ENCODE data around the gene OGFRL1.

OGFRL1 gene

GRCh38 chr6:71336901-71337300, 48.3 kb downstream of the OGFRL1 start:
- Histone ChIP-seq H3K36me3 (ENCODE audit: control insufficient read depth in 4 of 4, insufficient read depth in 4 of 4, low read length in 3 of 4) (no peaks in the 10 kb centered on the region), H3K27ac (ENCODE audit: insufficient read depth in 1 of 2, low read depth in 1 of 2, low read length in 2 of 2, poor library complexity in 1 of 2, severe bottlenecking in 2 of 2) (no peak overlapping the region), H3K4me3 (ENCODE audit: control insufficient read depth in 1 of 7, extremely low read depth in 1 of 7, insufficient read depth in 4 of 7, low read depth in 2 of 7, low read length in 6 of 7) (no peak overlapping the region), H3K27me3 (replicated peaks in 2 of 5; ENCODE audit: control insufficient read depth in 4 of 5, insufficient read depth in 5 of 5, low read length in 4 of 5) (no peaks in the 10 kb centered on the region), H3K4me1 (ENCODE audit: control extremely low read depth in 1 of 4, control insufficient read depth in 4 of 4, insufficient read depth in 4 of 4, low read length in 3 of 4) (peaks cover 0 to 11% (median 0%) of the 10 kb centered on the region in 4 experiments), H3K9me3 (ENCODE audit: control extremely low read depth in 1 of 5, control insufficient read depth in 4 of 5, insufficient read depth in 2 of 5, low read depth in 1 of 5, low read length in 4 of 5) (no peaks in the 10 kb centered on the region)
- ChIA-PET CTCF (interaction anchor here (2.5 kb wide), 1 partner anchor 14 kb away, joined by 6 read pairs; no protein-coding TSS in a partner anchor), POLR2A (no interaction called here)
- DNase-seq = no peak
- no CpG with 5 or more reads among the region's 2 CpGs for WGBS (ENCODE audit: insufficient coverage)

GRCh38 chr6:71338540-71339316, 50.1 kb downstream of the OGFRL1 start:
- POLR2A ChIA-PET = no interaction called here
- 92% methylated on average over 2 of the region's 4 CpGs for WGBS (ENCODE audit: insufficient coverage)

GRCh38 chr6:71342772-71343171, 54.2 kb downstream of the OGFRL1 start:
- H3K4me1 ChIP-seq (ENCODE audit: control extremely low read depth in 1 of 4, control insufficient read depth in 4 of 4, insufficient read depth in 4 of 4, low read length in 3 of 4) = peaks cover 0 to 6% (median 0%) of the 10 kb centered on the region in 4 experiments
- no peak for DNase-seq
- 100% methylated on average over 1 of the region's 2 CpGs for WGBS (ENCODE audit: insufficient coverage)
- ChIA-PET POLR2A (no interaction called here), CTCF (interaction anchor here (0.6 to 4.4 kb wide), 5 partner anchors 9 to 152 kb away, joined by 3 to 30 read pairs (median 6); no protein-coding TSS in a partner anchor)
- no peaks in the 10 kb centered on the region for H3K9me3 ChIP-seq (ENCODE audit: control extremely low read depth in 1 of 5, control insufficient read depth in 4 of 5, insufficient read depth in 2 of 5, low read depth in 1 of 5, low read length in 4 of 5)
- no peaks in the 10 kb centered on the region for H3K36me3 ChIP-seq (ENCODE audit: control insufficient read depth in 4 of 4, insufficient read depth in 4 of 4, low read length in 3 of 4)
- no peak overlapping the region for H3K27ac ChIP-seq (ENCODE audit: insufficient read depth in 1 of 2, low read depth in 1 of 2, low read length in 2 of 2, poor library complexity in 1 of 2, severe bottlenecking in 2 of 2)
- no peaks in the 10 kb centered on the region for H3K27me3 ChIP-seq (replicated peaks in 2 of 5; ENCODE audit: control insufficient read depth in 4 of 5, insufficient read depth in 5 of 5, low read length in 4 of 5)
- no peak overlapping the region for H3K4me3 ChIP-seq (ENCODE audit: control insufficient read depth in 1 of 7, extremely low read depth in 1 of 7, insufficient read depth in 4 of 7, low read depth in 2 of 7, low read length in 6 of 7)

More at GRCh38 chr6:71338540-71339316, 50.1 kb downstream of the OGFRL1 start:
- DNase-seq = no peak
- Histone ChIP-seq H3K27ac (ENCODE audit: insufficient read depth in 1 of 2, low read depth in 1 of 2, low read length in 2 of 2, poor library complexity in 1 of 2, severe bottlenecking in 2 of 2) (no peak overlapping the region), H3K36me3 (ENCODE audit: control insufficient read depth in 4 of 4, insufficient read depth in 4 of 4, low read length in 3 of 4) (no peaks in the 10 kb centered on the region), H3K9me3 (ENCODE audit: control extremely low read depth in 1 of 5, control insufficient read depth in 4 of 5, insufficient read depth in 2 of 5, low read depth in 1 of 5, low read length in 4 of 5) (no peaks in the 10 kb centered on the region), H3K27me3 (replicated peaks in 2 of 5; ENCODE audit: control insufficient read depth in 4 of 5, insufficient read depth in 5 of 5, low read length in 4 of 5) (no peaks in the 10 kb centered on the region), H3K4me3 (ENCODE audit: control insufficient read depth in 1 of 7, extremely low read depth in 1 of 7, insufficient read depth in 4 of 7, low read depth in 2 of 7, low read length in 6 of 7) (no peak overlapping the region), H3K4me1 (ENCODE audit: control extremely low read depth in 1 of 4, control insufficient read depth in 4 of 4, insufficient read depth in 4 of 4, low read length in 3 of 4) (peaks cover 0 to 11% (median 0%) of the 10 kb centered on the region in 4 experiments)
- CTCF ChIA-PET = no interaction called here

GRCh38 chr6:71345476-71346333, 57.1 kb downstream of the OGFRL1 start:
- no peak overlapping the region for H3K4me3 ChIP-seq (ENCODE audit: control insufficient read depth in 1 of 7, extremely low read depth in 1 of 7, insufficient read depth in 4 of 7, low read depth in 2 of 7, low read length in 6 of 7)
- H3K36me3 ChIP-seq (ENCODE audit: control insufficient read depth in 4 of 4, insufficient read depth in 4 of 4, low read length in 3 of 4) = no peaks in the 10 kb centered on the region
- no peaks in the 10 kb centered on the region for H3K27me3 ChIP-seq (replicated peaks in 2 of 5; ENCODE audit: control insufficient read depth in 4 of 5, insufficient read depth in 5 of 5, low read length in 4 of 5)
- ChIA-PET POLR2A (interaction anchor here (0.6 kb wide), 1 partner anchor 177 kb away, joined by 3 read pairs; no protein-coding TSS in a partner anchor), CTCF (interaction anchor here (0.8 to 4.4 kb wide), 2 partner anchors 16 to 154 kb away, joined by 3 to 30 read pairs; no protein-coding TSS in a partner anchor)
- DNase-seq = no peak
- H3K27ac ChIP-seq (ENCODE audit: insufficient read depth in 1 of 2, low read depth in 1 of 2, low read length in 2 of 2, poor library complexity in 1 of 2, severe bottlenecking in 2 of 2) = no peak overlapping the region
- WGBS (ENCODE audit: insufficient coverage) = 100% methylated on average over 2 of the region's 5 CpGs
- H3K4me1 ChIP-seq (ENCODE audit: control extremely low read depth in 1 of 4, control insufficient read depth in 4 of 4, insufficient read depth in 4 of 4, low read length in 3 of 4) = peaks cover 0 to 10% (median 0%) of the 10 kb centered on the region in 4 experiments
- H3K9me3 ChIP-seq (ENCODE audit: control extremely low read depth in 1 of 5, control insufficient read depth in 4 of 5, insufficient read depth in 2 of 5, low read depth in 1 of 5, low read length in 4 of 5) = no peaks in the 10 kb centered on the region

- no peaks in the 10 kb centered on the region for H3K27me3 ChIP-seq (replicated peaks in 2 of 5; ENCODE audit: control insufficient read depth in 4 of 5, insufficient read depth in 5 of 5, low read length in 4 of 5)
- no peak for DNase-seq
Observed at GRCh38 chr6:71346334-71346694, 57.7 kb downstream of the OGFRL1 start.

GRCh38 chr6:71347119-71347518, 58.5 kb downstream of the OGFRL1 start:
- POLR2A ChIA-PET = no interaction called here
- peaks cover 0 to 6% (median 0%) of the 10 kb centered on the region in 4 experiments for H3K4me1 ChIP-seq (ENCODE audit: control extremely low read depth in 1 of 4, control insufficient read depth in 4 of 4, insufficient read depth in 4 of 4, low read length in 3 of 4)

More at GRCh38 chr6:71346334-71346694, 57.7 kb downstream of the OGFRL1 start:
- H3K4me3 ChIP-seq (ENCODE audit: control insufficient read depth in 1 of 7, extremely low read depth in 1 of 7, insufficient read depth in 4 of 7, low read depth in 2 of 7, low read length in 6 of 7) = no peak overlapping the region
- H3K9me3 ChIP-seq (ENCODE audit: control extremely low read depth in 1 of 5, control insufficient read depth in 4 of 5, insufficient read depth in 2 of 5, low read depth in 1 of 5, low read length in 4 of 5) = no peaks in the 10 kb centered on the region
- CTCF ChIA-PET = interaction anchor here (4.4 kb wide), 1 partner anchor 154 kb away, joined by 30 read pairs; no protein-coding TSS in a partner anchor
- POLR2A ChIA-PET = no interaction called here
- H3K36me3 ChIP-seq (ENCODE audit: control insufficient read depth in 4 of 4, insufficient read depth in 4 of 4, low read length in 3 of 4) = no peaks in the 10 kb centered on the region
- no peak overlapping the region for H3K27ac ChIP-seq (ENCODE audit: insufficient read depth in 1 of 2, low read depth in 1 of 2, low read length in 2 of 2, poor library complexity in 1 of 2, severe bottlenecking in 2 of 2)
- H3K4me1 ChIP-seq (ENCODE audit: control extremely low read depth in 1 of 4, control insufficient read depth in 4 of 4, insufficient read depth in 4 of 4, low read length in 3 of 4) = peaks cover 0 to 10% (median 0%) of the 10 kb centered on the region in 4 experiments

More at GRCh38 chr6:71347119-71347518, 58.5 kb downstream of the OGFRL1 start:
- Histone ChIP-seq H3K4me3 (ENCODE audit: control insufficient read depth in 1 of 7, extremely low read depth in 1 of 7, insufficient read depth in 4 of 7, low read depth in 2 of 7, low read length in 6 of 7) (no peak overlapping the region), H3K27me3 (replicated peaks in 2 of 5; ENCODE audit: control insufficient read depth in 4 of 5, insufficient read depth in 5 of 5, low read length in 4 of 5) (no peaks in the 10 kb centered on the region), H3K9me3 (ENCODE audit: control extremely low read depth in 1 of 5, control insufficient read depth in 4 of 5, insufficient read depth in 2 of 5, low read depth in 1 of 5, low read length in 4 of 5) (no peaks in the 10 kb centered on the region), H3K36me3 (ENCODE audit: control insufficient read depth in 4 of 4, insufficient read depth in 4 of 4, low read length in 3 of 4) (no peaks in the 10 kb centered on the region), H3K27ac (ENCODE audit: insufficient read depth in 1 of 2, low read depth in 1 of 2, low read length in 2 of 2, poor library complexity in 1 of 2, severe bottlenecking in 2 of 2) (no peak overlapping the region)
- CTCF ChIA-PET = interaction anchor here (4.4 kb wide), 1 partner anchor 155 kb away, joined by 30 read pairs; no protein-coding TSS in a partner anchor
- no peak for DNase-seq
- WGBS (ENCODE audit: insufficient coverage) = 100% methylated on average over 2 of the region's 5 CpGs

All from common myeloid progenitor, CD34-positive (primary cell).